Measurements from ENCODE around the gene SRP14. TPM values are rescaled to one million over a fixed set of nuclear protein-coding genes. Genes with fewer than 3 reads are reported as not detected.

The SRP14 gene
- total RNA-seq, 4 donors from 2014 or later: 194 to 357 (median 229) TPM

GRCh38 chr15:40055576-40056293 is 16.8 kb upstream of the SRP14 start:
- H3K27ac ChIP-seq: no peak overlapping the region
- no peak for DNase-seq (ENCODE audit: low spot score in 2 of 2)

DNA sequence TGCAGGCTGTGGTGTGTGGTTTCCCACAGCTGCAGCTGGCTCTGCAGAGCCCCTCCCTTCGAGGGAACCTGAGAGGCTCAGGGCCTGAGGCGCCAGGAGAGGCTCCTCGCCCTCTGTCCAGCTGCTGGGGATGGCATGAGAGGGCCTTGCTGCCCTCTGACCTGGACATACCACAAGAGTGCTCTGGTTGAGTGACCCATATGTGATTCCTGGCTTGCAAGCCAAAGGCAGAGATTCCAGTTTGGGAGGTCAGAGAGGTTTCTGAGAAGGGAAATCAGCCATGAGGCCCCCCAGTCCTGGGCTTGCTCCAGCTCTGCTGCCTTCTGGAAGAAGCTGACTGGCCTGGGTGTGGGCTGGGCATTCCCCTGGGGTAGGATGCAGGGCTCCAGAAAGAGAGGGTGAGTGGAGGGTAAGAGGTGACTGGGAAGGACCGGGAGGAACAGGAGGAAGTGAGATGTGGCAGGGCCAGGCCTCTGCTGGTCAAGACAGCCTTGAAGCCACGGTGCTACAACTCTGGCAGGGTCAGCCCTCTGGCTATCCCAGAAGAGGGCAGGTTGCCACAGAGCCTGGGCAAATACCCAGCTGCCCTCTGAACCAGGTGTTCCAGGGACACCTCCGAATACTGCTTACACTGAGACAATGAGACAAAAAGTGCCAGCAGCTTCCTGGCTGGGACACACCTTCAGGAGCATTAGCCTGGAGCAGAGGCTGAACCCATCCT is 16.0 kb upstream of the SRP14 start:
- peak overlapping the region in 1 of 4 donors; percentile 19 for H3K27ac ChIP-seq
- 22 to 47% methylated on average over 4 to 6 of the region's 6 CpGs for WGBS, 2 donors

More at GRCh38 chr15:40055576-40056293, 16.8 kb upstream of the SRP14 start:
- 89 to 95% methylated on average over 11 to 13 of the region's 14 CpGs for WGBS, 2 donors
- H3K36me3 ChIP-seq: peaks cover 0 to 5% (median 0%) of the 10 kb centered on the region in 3 donors
- H3K4me3 ChIP-seq: no peak overlapping the region
- H3K9me3 ChIP-seq: no peaks in the 10 kb centered on the region
- TF ChIP-seq, protein P1, sequence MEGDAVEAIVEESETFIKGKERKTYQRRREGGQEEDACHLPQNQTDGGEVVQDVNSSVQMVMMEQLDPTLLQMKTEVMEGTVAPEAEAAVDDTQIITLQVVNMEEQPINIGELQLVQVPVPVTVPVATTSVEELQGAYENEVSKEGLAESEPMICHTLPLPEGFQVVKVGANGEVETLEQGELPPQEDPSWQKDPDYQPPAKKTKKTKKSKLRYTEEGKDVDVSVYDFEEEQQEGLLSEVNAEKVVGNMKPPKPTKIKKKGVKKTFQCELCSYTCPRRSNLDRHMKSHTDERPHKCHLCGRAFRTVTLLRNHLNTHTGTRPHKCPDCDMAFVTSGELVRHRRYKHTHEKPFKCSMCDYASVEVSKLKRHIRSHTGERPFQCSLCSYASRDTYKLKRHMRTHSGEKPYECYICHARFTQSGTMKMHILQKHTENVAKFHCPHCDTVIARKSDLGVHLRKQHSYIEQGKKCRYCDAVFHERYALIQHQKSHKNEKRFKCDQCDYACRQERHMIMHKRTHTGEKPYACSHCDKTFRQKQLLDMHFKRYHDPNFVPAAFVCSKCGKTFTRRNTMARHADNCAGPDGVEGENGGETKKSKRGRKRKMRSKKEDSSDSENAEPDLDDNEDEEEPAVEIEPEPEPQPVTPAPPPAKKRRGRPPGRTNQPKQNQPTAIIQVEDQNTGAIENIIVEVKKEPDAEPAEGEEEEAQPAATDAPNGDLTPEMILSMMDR (IDR thresholded peaks at IDR 0.05): no peak
- no peak for TF ChIP-seq EP300 (IDR thresholded peaks at IDR 0.05)
- TF ChIP-seq POLR2A (IDR thresholded peaks at IDR 0.05): no peak
- H3K27me3 ChIP-seq: no peaks in the 10 kb centered on the region
- peaks cover 0 to 33% (median 24%) of the 10 kb centered on the region in 4 donors for H3K4me1 ChIP-seq

GRCh38 chr15:40054605-40054854 is 15.5 kb upstream of the SRP14 start:
- H3K27ac ChIP-seq: peak overlapping the region in 1 of 4 donors; percentile 23
- DNase-seq (ENCODE audit: low spot score in 2 of 2): no peak
- H3K36me3 ChIP-seq: peaks cover 0 to 5% (median 0%) of the 10 kb centered on the region in 3 donors
- 95 to 100% methylated on average over 3 of the region's 3 CpGs for WGBS, 2 donors
- H3K9me3 ChIP-seq: no peaks in the 10 kb centered on the region
- TF ChIP-seq, protein P1 (IDR thresholded peaks at IDR 0.05): no peak
- TF ChIP-seq EP300 (IDR thresholded peaks at IDR 0.05): no peak
- no peaks in the 10 kb centered on the region for H3K27me3 ChIP-seq
- no peak overlapping the region for H3K4me3 ChIP-seq
- H3K4me1 ChIP-seq: peaks cover 0 to 34% (median 26%) of the 10 kb centered on the region in 4 donors

More for the DNA sequence above, 16.0 kb upstream of the SRP14 start:
- DNase-seq (ENCODE audit: low spot score in 2 of 2): no peak
- no peak for TF ChIP-seq EP300 (IDR thresholded peaks at IDR 0.05)
- TF ChIP-seq POLR2A (IDR thresholded peaks at IDR 0.05): no peak
- TF ChIP-seq, protein P1 (IDR thresholded peaks at IDR 0.05): no peak
- Histone ChIP-seq H3K36me3 (peaks cover 0 to 5% (median 0%) of the 10 kb centered on the region in 3 donors), H3K4me3 (no peak overlapping the region), H3K27me3 (no peaks in the 10 kb centered on the region), H3K4me1 (peaks cover 0 to 33% (median 26%) of the 10 kb centered on the region in 4 donors), H3K9me3 (no peaks in the 10 kb centered on the region)

DNA sequence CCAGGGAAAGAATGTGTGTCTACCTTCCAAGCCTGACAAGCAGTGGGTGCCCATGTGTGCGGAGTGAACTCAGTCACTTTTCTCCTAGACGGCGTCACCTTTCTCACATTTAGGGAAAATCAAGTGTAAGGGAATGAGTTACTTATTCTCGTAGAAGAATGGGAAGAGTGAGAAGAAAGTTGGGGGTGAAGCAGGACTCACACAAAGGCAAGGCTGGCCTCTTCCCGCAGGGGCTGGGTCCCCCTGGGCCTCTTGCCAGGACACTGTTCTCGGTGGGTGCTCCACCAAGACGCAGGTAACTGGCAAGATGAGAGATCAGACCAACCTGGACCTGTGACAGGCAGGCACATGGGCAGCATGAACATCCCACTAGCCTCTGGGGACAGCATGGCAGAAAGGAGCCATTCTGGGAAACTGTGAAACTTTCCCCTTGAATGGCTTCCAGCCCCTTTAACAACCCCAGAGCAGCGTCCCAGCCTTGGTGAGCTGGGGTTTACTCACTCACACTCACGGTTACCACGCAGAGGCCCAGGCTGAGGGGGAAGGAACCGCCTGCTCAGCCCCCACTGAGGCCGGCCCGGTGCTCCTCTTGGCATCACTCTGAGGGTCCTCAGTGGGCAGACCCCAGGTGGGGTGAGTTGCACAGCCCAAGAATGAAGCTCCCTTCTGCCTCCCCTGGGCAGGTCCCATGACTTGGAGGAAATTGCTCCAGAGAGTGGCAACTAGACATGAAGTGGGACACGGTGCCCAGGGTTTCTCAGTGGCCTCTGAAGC is 15.0 kb upstream of the SRP14 start:
- no peak overlapping the region for H3K4me3 ChIP-seq
- TF ChIP-seq POLR2A (IDR thresholded peaks at IDR 0.05): no peak
- no peak for TF ChIP-seq EP300 (IDR thresholded peaks at IDR 0.05)
- TF ChIP-seq, protein P1 (IDR thresholded peaks at IDR 0.05): no peak
- H3K27ac ChIP-seq: peak overlapping the region in 1 of 4 donors; percentile 23
- peaks cover 0 to 36% (median 26%) of the 10 kb centered on the region in 4 donors for H3K4me1 ChIP-seq
- H3K27me3 ChIP-seq: no peaks in the 10 kb centered on the region
- H3K9me3 ChIP-seq: no peaks in the 10 kb centered on the region
- DNase-seq (ENCODE audit: low spot score in 2 of 2): no peak
- peaks cover 0 to 5% (median 0%) of the 10 kb centered on the region in 3 donors for H3K36me3 ChIP-seq
- WGBS, 2 donors: 77 to 85% methylated on average over 9 to 11 of the region's 14 CpGs
